Central memory CD4-positive, alpha-beta T cell (primary cell): ENCODE data around the gene NUBP1.
"Not testable (repeated sequence)": the region's sequence is repeated elsewhere in the genome, so short reads cannot be mapped to it uniquely, and the experiment has no call there.

Experiments used
- DNase-seq: peaks from one replicate; pipeline ENCODE4 v3.0.0; 2022

NUBP1 gene

GRCh38 chr16:10752843-10753523, 9.3 kb downstream of the NUBP1 start:
- no peak for DNase-seq

- no peak for DNase-seq
Measured at GRCh38 chr16:10753670-10754069, 10.0 kb downstream of the NUBP1 start.

DNA sequence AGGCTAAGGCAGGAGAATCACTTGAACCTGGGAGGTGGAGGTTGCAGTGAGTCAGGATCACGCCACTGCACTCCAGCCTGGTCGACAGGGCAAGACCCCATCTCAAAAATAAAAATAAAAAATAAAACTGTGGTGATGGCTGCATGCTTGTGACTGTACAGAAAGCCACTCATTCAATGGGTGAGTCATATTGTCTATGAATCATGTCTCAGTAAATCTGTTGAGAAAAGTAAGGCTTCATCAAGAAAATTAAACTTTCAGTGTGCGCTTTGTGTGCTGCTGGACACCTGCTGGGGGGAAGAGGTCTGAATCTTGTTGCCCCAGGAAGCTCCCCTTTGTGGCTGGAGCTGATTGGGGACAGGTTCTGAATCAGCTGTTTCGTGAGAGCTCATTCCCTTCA, 11.3 kb downstream of the NUBP1 start:
- no peak for DNase-seq

GRCh38 chr16:10756574-10756973, 12.9 kb downstream of the NUBP1 start:
- DNase-seq, result no peak

DNA sequence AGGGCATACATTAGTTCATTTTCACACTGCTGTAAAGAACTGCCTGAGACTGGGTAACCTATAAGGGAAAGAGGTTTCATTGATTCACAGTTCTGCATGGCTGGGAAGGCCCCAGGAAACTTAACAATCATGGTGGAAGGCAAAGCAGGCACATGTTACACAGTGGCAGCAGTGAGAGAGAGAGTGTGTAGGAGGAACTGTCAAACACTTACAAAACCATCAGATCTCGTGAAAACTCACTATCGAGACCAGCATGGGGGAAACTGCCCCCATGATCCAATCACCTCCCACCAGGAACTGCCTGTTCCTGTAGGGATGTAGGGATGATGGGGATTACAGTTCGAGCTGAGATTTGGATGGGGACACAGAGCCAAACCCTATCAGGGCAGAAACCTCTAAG, 17.2 kb downstream of the NUBP1 start:
- DNase-seq, result no peak

DNA sequence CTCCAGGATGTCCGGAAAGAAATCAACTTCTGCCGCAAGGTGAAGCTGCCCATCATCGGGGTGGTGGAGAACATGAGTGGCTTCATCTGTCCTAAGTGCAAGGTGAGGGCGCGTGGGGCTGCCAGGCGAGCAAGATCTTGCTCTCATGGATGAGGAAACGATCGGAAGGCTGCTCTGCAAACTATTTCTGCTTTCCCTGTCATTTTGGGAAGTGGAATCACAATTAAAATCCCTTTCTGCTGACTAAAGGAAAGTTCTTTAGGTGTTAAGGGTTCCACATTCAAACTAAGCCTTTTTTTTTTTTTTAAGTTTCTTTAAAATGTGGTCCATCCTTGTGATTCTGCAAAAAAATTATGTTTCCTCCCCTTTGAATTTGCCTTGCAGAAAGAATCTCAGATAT, 17.7 kb downstream of the NUBP1 start:
- DNase-seq, result no peak

GRCh38 chr16:10762336-10763016, 18.8 kb downstream of the NUBP1 start:
- no peak for DNase-seq

- DNase-seq, result no peak
Measured at GRCh38 chr16:10763456-10763855, 19.8 kb downstream of the NUBP1 start.

GRCh38 chr16:10765772-10766171, 22.1 kb downstream of the NUBP1 start:
- no peak for DNase-seq

GRCh38 chr16:10767127-10767526, 23.5 kb downstream of the NUBP1 start:
- DNase-seq, result no peak

DNA sequence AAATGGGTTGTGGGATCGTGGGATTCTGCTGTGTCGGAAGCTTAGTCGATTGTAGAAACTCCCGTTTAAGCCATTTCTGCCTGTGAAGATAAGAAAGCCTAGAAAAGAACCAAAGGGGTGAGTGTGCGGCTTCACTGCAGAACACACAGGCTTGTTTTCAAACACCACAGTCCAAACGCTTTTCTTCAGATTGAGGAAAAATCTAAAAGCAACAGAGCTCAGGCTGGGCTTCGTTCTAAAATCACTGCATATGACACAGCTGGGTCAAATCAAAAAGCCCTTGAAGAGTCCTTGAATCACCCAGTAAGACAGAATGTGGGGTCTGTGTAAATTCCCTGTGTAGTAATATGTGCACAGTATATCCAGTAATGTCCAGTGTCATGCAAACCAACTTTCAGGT, 25.7 kb downstream of the NUBP1 start:
- no peak for DNase-seq

DNA sequence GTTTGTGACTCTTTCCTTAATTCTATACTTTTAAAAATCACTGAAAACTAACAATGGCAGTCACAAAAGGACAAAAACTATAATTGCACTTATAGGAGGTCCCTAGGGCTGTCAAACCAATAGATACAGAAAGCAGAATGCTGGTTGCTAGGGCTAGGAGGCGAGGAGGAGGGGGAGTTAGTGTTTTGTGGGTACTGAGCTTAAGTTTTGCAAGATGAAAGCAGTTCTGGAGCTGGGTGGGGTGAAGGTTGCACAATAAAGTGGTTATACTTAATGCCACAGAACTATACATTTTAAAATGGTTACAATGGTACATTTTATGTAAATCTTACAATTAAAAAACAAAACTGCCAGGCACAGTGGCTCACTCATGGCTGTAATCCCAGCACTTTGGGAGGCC, 27.3 kb downstream of the NUBP1 start:
- no peak for DNase-seq

DNA sequence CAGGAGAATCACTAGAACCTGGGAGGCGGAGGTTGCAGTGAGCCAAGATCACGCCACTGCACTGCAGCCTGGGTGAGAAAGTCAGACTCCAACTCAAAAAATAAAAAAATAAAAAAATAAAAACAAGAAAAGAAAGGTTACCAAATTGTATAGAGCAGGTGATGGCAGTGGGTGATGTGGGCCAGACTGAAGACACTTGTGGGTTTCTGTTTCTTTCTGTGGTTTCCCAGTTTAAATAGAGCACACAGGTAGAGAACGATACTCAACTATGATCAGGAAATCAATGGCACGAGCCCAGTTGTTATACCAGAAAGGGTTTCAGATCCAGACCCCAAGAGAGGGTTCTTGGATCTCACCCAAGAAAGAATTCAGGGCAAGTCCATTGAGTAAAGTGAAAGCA, 32.6 kb downstream of the NUBP1 start:
- DNase-seq, result no peak

- DNase-seq, result not testable (repeated sequence)
Measured at GRCh38 chr16:10776923-10777322, 33.3 kb downstream of the NUBP1 start.

DNA sequence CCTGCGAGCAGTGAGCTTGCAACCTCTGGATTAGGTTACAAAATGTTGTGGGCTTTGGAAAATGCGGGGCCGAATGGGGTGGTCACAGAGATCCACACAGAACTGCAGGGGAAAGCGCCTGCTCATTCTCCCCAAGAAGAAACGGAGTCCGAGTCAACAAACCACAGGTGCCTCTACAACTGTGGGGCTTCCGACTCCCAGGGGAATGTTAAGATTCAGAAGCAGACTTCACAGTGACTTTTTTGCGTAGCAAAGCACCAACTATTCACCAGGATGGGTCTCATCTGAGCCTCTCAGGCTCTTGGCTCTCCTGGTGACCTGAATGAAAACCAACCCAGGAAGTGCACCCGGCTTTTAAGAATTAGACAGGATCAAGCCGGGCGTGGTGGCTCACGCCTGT, 33.7 kb downstream of the NUBP1 start:
- DNase-seq, result no peak

GRCh38 chr16:10779908-10780307, 36.3 kb downstream of the NUBP1 start:
- not testable (repeated sequence) for DNase-seq

DNA sequence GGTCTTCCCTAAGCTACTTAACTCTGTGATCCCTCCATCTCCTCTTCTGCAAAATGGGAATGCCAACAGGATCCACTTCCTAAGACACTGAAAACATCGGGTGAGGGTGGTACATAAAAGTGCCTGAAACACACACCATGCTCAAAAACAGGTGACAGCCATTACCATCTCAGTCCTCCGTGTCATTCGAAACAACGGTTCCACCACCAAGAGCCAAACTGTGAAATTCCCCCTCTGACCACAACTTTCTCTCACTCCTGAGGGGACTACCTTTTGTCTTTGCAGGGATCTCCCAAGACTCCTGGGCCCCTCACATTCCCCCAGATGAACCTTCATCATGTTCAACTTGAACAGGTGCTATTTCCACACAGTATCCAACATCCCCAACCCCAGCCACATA, 37.0 kb downstream of the NUBP1 start:
- no peak for DNase-seq

- no peak for DNase-seq
Measured at GRCh38 chr16:10782628-10783027, 39.0 kb downstream of the NUBP1 start.

DNA sequence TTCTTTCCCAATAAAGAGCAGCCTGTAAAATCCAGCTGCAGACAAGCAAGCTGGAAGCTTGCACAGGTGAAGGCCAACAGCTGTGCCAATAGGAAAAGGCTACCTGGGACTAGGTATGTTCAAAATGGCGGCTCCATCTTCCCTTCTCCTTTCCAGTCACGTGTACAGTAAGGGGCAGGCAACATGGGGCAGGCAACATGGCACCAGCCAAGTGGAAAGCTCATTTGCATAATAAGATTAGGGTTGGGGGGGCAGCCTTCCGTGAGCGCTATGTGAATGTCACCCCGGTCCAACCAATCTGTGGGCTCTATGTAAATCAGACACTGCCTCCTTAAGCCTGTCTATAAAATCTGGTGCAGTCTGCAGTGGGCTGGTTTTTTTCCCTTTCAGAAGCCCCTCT, 43.7 kb downstream of the NUBP1 start:
- DNase-seq, result no peak

GRCh38 chr16:10788630-10789029, 45.0 kb downstream of the NUBP1 start:
- not testable (repeated sequence) for DNase-seq

DNA sequence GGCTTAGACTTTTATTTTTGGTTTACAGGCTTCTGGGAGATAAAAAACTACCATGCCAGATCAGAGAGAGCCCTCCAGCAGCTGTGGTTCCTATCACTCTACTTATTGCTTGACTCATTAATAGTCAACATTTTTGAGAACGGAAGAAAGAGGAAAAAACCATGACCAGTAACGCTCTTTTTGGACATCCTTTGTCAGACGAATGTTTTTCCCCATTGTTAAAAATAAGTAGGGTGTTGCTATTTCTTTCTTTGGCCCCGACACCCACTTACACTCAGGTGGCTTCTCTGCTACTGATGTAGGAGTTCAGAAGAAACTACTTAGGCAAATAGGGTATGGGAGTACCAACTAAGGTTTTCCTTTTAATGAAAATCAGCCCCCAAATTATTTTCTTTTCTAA, 47.4 kb downstream of the NUBP1 start:
- no peak for DNase-seq

DNA sequence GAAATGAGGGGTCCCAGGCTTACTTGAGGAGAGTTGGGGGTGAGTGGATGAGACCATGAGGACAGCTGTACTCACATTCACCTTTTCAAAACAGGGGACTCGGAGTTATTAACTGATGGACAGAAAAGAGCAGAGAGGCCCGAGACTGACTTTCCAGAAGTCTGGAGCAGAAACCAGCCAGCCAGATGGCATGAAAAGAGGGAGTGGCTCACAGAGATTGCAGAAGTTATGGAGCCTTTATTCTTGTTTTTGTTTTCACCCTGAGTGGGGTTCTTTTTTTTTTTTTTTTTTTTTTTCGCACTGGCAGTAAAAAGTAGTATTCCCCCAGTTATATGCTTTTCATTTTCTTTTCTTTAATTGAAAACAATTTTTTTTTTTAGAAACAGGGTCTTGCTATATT, 56.1 kb downstream of the NUBP1 start:
- DNase-seq, result no peak

GRCh38 chr16:10805334-10805733, 61.7 kb downstream of the NUBP1 start:
- DNase-seq, result no peak

GRCh38 chr16:10806698-10807097, 63.1 kb downstream of the NUBP1 start:
- DNase-seq, result no peak

- DNase-seq, result no peak
Measured at GRCh38 chr16:10808218-10808617, 64.6 kb downstream of the NUBP1 start.
